ENCODE measurements around the gene MAP2K6.

Gene MAP2K6

DNA sequence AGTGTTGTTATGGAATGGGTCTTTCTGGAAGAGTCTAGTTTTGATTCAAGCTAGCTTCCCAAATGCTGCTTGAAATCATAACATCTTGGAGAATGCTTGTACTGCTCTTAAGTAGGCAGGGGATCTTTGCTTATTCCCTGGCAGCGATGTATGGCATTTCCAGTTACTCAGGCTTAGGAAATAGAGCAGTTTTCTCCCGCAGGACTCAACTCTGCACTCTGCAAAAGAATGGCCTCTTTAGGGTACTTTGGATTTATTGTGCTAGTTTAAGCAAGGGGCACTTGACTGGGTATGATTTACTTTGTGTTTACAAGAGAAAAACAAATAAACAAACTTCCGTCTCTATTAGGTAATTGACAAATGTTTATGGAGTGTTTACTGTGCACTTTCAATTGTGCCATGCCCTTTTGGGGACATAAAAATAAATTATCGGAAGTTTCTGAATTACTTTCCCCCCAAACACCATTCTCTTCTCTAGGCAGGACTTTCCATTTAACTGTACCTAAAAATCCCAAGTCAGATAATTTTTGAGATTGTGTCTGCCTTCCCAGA is 164.0 kb downstream of the MAP2K6 start:
- no peak for DNase-seq (ENCODE audit: low read depth in 3 of 3)

DNA sequence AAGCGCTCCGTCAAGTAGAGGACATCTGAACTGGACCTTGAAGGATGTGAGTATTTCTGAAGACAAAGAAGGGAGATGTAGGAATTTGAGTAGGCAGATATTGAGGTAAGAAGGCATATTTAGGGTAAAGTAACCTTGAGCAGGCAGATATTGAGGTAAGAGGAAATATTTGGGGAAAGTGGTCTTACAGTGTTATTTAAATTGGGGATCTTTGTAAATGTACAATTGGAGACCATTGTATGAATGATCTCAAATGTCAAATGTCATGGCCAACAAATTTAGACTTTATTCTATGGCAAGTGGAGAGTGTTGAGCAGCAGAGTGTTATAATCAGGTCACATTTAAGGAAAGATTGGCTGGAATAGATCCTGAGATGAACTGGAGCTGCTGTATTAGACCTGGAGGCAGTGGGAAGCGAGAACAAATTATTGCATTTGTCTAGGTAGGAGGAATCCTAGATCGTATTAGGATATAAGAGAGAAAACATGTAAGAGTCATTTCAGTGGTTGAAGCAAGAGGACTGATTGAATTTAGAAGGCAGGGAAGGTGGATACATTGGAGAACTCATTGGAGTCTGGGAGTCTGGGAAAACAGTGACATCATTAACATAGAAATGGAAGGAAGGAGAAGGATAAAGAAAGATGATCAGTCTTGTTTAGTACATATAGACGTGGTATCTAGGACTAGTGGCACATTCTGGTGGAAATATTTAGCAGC is 165.6 kb downstream of the MAP2K6 start:
- DNase-seq (ENCODE audit: low read depth in 3 of 3), result no peak

DNA sequence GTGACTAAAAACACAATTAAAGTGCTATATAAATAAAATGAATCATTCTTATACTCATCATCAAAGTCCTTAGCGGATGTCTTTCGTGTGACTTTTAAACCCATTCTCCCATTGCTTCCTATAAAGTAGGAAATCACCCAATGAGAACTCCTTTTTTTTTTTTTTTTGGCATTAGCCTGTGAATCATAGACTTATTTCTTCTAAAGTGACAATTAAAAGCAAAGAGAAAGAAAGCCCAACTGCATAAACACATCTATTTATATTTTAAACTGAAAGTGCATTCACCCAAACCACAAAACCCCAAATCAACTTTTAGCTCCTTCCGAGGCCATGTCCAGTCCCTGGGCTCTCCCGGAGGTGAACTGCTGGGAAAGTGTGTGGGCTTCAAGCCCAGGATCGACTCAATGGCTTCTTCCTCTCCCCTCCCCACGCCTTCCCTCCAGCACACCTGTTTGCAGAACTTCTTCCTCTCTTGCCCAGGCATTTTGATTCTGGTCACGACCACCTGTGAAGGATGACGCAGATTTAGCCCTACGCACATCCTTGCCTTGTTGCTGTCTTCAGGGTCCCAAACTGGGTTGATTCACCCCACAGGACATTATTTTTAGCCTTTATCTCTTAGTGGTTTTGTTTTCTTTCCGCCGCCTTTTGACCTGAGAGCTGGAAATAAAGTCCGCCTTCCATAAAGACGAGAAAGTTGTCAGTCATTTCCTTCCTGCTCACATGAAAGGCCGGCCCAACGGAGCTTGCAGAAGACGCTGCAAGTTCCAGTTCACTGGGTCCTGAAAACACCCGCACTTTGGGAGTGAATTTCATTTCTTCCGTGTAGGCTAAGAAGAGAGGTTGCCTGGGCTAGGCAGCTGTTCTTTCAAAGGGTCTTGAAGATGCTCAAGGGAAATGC is 166.8 kb downstream of the MAP2K6 start:
- DNase-seq (ENCODE audit: low read depth in 3 of 3), result no peak

DNA sequence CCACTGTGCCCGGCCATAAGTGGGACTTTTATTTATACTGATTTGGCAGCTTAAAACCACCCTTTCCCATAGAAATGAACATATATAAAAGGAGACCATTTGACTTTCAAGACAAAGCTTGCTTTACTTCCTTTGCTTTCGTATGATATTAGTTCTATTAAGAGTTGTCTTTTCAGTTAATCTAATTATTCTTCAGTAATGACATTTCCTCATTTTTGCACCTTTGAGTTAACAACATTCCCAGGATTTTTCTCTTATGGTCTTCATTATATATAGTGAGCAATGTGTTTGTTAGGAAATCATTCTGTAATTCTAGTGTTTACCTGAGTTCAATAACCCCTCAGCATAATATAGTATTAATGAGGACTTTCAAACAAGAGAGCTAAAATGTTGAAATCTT is 173.8 kb downstream of the MAP2K6 start:
- no peak for DNase-seq (ENCODE audit: low read depth in 3 of 3)

DNA sequence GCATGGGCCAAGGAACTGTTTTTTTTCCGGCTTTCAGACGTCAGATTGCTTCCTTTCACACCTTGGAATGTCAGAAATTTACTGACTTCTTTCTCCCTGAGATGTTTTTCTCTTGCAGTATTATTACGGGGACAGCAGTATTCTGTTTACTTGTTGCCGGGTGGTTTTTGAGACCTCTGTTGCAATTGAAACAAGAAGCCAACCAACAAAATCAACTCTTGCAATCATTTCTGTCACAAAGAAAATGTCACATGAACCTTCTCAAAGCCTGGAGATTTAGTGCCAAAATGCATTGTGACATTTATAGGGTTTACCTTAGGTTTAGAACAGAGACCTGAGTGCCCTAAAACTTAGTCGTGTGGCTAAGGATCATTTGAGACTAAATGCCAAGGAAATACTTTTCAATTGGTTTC is 174.3 kb downstream of the MAP2K6 start:
- DNase-seq (ENCODE audit: low read depth in 3 of 3), result no peak

DNA sequence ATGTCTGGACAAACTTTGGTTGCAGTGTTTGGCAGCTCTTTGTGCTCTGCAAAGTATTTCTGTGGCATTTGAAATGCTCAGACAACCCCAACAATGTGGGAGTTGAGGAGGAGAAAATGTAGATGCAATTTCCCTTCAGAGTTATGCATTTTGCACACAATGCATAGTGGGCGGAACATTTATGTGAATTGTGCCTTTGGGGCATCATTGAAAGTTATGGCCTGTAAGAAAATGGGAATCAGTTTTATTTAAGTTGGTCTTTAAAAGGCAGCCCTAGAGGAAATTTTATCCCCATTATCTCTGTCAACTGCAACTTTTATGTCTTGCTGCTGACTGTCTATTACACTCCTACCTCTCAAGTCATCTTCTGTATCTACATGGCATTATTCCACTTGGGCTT is 176.2 kb downstream of the MAP2K6 start:
- DNase-seq (ENCODE audit: low read depth in 3 of 3), result no peak

DNA sequence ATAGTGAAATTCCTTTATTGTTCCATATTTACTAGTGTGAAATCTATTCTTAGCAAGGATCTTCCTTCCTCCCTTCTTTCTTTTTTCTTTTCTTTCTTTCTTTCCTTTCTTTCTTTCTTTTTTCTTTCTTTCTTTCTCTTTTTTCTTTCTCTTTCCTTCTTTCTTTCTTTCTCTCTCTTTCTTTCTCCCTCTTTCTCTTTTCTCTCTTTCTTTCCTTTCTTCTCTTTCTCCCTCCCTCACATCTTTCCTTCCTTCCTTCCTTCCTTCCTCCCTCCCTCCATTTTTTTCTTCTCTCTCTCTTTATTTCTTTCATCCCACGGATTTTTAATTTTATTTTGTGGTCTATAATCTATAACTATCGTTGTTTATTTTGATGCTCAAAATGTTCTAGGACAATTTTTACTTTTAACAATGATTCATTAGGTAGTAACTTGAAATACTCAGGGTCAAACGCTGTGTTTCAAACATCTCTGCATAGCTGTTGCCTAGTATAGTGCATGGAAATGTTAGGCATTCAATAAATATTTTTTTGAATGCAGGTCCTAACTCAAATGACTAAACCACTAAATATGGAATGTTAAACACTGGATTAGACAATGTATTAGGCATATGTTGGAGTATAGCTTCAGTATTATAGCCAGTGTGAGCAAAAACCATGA is 178.3 kb downstream of the MAP2K6 start:
- DNase-seq (ENCODE audit: low read depth in 3 of 3), result no peak

DNA sequence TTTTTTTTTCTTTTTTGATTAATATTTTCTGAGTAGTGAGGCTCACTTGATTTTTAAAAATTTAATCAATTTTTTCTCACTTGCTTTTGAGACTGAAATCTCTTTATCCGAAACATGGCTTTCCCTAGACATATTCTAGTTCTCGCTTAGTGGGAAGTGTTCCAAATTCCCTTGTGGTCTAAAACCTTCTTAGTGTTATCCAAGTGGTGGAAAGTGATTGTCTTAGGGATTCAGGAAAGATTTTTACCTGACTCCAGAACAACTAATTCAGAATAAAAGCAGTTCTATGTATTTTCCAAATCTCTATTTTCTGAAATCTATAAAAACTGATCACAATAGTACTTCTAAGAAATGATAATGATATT is 178.8 kb downstream of the MAP2K6 start:
- no peak for DNase-seq (ENCODE audit: low read depth in 3 of 3)

DNA sequence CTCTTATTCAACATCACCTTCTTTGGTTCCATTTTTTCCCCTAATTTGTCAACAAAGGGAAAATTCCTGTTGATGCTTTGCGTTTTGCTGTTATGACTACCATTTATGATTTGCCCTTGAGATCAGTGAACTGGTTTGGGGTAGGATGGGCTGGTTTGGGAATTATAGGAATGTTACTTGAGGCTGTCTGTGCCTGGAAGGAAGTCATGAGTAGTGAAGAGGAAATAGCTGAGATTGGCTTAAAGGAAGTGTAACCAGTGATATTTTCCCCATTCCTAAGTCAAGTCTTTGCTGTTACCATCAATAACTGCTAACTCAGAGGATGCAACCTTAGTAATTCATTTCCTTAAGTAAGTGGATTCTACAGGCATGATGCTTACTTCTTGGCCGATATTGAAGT is 179.2 kb downstream of the MAP2K6 start:
- no peak for DNase-seq (ENCODE audit: low read depth in 3 of 3)

DNA sequence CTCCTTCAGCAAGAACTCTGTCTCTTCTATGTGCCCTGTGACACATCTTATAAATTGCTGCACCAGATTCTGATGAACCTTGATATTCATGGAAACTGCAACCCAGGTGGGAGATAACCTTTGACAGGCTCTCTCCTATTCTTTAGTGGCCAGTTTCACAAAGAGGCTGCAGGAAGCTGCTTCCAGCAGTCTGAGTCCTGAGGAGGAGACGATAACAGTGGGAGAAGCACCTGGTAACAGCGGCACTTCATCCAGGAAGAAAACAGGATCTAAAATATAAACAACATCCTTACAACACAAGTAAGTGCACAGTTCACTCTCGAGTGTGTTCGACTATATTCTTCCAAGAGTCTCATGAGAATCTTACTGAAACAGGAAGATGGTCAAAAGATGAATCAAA is 180.1 kb downstream of the MAP2K6 start:
- DNase-seq (ENCODE audit: low read depth in 3 of 3), result no peak

DNA sequence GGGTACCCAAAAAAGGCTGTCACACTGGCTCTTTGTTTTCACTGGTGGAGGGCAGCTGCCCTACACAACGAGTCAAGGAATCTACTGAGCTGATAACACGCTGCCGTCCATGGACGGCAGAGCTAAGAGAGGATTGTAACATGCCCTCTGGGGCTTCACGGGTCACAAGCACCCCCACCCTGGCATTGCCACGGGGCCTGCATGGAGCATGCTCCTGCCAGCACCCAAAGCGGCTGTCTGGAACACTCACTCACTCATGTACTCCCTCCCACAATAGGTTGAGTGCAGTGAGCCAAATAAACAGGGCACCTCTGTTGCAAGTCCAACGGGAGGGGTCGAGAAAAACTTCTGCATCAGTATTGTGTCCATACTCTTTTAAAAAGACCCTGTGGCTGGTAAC is 181.6 kb downstream of the MAP2K6 start:
- DNase-seq (ENCODE audit: low read depth in 3 of 3), result no peak

DNA sequence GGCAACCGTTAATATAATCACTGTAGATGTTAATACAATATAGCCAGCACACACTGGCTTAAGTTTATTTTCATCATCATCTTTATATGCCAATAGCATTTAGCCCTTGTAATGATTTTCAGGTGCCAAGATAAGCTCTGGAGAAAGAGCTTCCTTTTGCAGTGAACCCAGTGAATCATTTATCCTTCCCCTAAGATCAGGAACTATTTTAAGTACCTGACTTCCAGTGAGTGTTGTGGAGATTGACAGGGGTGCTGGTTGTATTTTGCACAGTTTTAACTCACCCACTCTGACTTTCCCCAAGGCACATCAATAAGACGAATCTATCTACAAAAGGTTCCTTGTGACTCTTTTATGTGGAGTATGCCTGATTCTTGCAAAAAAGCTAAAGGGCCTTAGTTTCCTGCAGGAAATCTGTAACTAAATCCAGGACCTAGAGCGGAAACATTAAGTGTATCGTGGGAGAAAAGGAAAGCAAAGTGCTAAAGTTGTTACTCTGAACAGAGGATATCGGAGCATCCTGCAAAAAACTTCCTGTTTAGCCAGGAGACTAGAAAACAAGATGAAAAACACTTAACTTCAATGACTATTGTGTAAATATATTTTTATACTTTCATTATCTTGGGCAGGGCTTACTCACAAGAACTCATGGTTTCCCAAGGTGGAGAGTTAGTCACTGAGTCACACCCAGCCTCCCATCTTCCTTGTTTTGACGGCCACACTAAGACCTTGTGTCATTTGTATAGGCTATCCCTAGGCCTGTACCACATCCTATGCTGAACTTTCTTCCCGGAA is 183.6 kb downstream of the MAP2K6 start:
- DNase-seq (ENCODE audit: low read depth in 3 of 3), result no peak

DNA sequence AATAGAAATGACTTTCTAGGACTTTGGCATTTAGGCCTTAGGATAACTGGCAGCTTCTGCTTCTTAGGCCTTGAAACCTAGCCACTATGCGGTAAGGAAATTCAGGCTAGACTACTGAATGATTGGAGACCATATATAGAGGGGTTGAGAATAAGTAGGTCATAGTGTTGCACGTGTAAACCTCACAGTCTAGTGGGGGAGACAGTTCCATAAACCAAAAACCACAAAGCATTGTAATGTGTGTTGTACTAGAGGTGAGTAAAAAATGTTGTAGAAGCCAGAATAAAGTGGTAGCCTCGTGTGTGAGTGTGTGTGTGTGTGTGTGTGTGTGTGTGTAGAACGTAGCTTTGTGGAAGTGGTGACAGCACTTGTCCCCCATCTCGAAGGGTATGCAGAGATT is 188.5 kb downstream of the MAP2K6 start:
- DNase-seq (ENCODE audit: low read depth in 3 of 3), result no peak
